ENCODE data around the gene CDKN2B-AS1. TPM values are rescaled to one million over a fixed set of nuclear protein-coding genes. Genes with fewer than 3 reads are reported as not detected.

Gene CDKN2B-AS1
- total RNA-seq, 1 donor from 2014 or later: not detected

DNA sequence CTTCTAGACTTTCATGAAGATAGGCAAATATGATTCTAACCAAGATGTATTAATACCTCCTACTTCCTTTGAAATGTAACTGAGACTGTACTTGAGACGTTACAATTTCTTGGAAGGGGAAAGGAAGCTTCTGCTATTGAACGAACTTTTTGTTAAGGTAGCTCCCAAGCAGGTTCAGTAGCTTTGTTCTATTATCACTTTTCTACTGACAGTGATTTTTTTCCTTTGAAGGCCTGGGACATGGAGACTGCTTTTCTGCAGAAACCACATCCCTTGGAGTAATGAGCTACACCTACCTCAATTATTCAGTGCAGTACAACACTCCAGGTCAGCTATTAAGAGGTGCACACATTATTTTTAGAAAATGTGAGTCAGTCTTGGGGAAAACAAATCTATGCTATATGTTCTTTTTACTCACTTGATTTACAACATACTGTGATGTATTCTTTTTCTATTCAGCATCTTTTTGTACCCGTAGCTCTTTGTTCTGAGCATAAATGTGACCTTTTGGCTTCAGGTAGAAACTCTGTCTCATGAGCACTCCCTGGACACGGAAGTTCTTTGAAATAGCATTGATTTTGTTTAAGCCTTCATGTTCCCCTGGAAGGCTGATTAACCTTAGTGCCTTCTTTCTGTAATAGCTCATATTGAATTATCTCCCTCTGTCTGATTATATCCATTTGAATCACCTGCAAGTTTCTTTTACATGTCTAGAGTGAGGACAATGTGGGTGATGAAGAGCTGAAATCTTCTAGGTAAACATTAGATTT is 71.0 kb downstream of the CDKN2B-AS1 start:
- H4K20me1 ChIP-seq (ENCODE audit: low read depth): no peaks in the 10 kb centered on the region
- H3K4me3 Mint-ChIP-seq: no peak overlapping the region
- no peak overlapping the region for H3K9ac ChIP-seq
- no peaks in the 10 kb centered on the region for H3K36me3 ChIP-seq
- no peak for TF ChIP-seq EZH2 (IDR thresholded peaks at IDR 0.05)
- no peak for TF ChIP-seq CTCF (IDR thresholded peaks at IDR 0.05)
- no peak for TF ChIP-seq EZH2phosphoT487 (IDR thresholded peaks at IDR 0.05)
- H3K27me3 Mint-ChIP-seq (ENCODE audit: insufficient read depth, low read depth): no peaks in the 10 kb centered on the region
- H3K4me3 ChIP-seq: no peak overlapping the region
- H3K36me3 Mint-ChIP-seq: no peaks in the 10 kb centered on the region
- H3K4me1 Mint-ChIP-seq: no peaks in the 10 kb centered on the region
- no peaks in the 10 kb centered on the region for H3K9me3 ChIP-seq (ENCODE audit: low read depth)
- no peaks in the 10 kb centered on the region for H3K4me1 ChIP-seq
- H3K27me3 ChIP-seq: no peaks in the 10 kb centered on the region
- no peak overlapping the region for H2AFZ ChIP-seq (replicated peaks)
- H3K27ac ChIP-seq: no peak overlapping the region
- H3K27ac Mint-ChIP-seq: no peak overlapping the region
- H3K4me2 ChIP-seq: no peak overlapping the region
- no peaks in the 10 kb centered on the region for H3K9me3 Mint-ChIP-seq
- DNase-seq (ENCODE audit: low spot score): no peak
- no peaks in the 10 kb centered on the region for H3K79me2 ChIP-seq (ENCODE audit: low read depth)
- H3F3A ChIP-seq (ENCODE audit: low read depth): no peaks in the 10 kb centered on the region

DNA sequence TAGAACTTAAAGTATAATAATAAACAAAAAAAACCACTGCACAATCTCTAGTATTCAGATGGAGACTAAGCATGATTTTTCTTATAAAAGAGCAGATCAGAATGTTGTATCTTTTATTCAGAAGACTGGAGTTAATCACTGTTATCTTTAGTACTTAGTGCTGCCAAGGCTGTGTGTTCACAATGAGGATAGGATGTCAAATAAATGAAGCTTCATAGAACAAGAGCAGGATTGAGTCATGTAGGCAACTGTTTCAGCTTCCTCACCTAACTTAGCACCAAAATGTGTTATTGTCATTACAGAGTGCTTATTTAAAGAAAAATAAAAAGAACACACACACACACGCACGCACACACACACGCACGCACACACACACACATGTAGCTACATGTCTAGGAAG is 72.6 kb downstream of the CDKN2B-AS1 start:
- no peak for DNase-seq (ENCODE audit: low spot score)
- H3K9ac ChIP-seq: no peak overlapping the region
- H3K4me1 ChIP-seq: no peaks in the 10 kb centered on the region
- Mint-ChIP-seq H3K27ac (no peak overlapping the region), H3K4me3 (no peak overlapping the region), H3K36me3 (no peaks in the 10 kb centered on the region), H3K4me1 (no peaks in the 10 kb centered on the region), H3K9me3 (no peaks in the 10 kb centered on the region), H3K27me3 (ENCODE audit: insufficient read depth, low read depth) (no peaks in the 10 kb centered on the region)
- no peaks in the 10 kb centered on the region for H3F3A ChIP-seq (ENCODE audit: low read depth)
- no peaks in the 10 kb centered on the region for H3K27me3 ChIP-seq
- no peaks in the 10 kb centered on the region for H3K79me2 ChIP-seq (ENCODE audit: low read depth)
- H3K27ac ChIP-seq: no peak overlapping the region
- no peak for TF ChIP-seq EZH2 (IDR thresholded peaks at IDR 0.05)
- no peak for TF ChIP-seq CTCF (IDR thresholded peaks at IDR 0.05)
- TF ChIP-seq EZH2phosphoT487 (IDR thresholded peaks at IDR 0.05): no peak
- H2AFZ ChIP-seq (replicated peaks): no peak overlapping the region
- no peak overlapping the region for H3K4me2 ChIP-seq
- no peaks in the 10 kb centered on the region for H3K36me3 ChIP-seq
- H3K4me3 ChIP-seq: no peak overlapping the region
- no peaks in the 10 kb centered on the region for H3K9me3 ChIP-seq (ENCODE audit: low read depth)
- H4K20me1 ChIP-seq (ENCODE audit: low read depth): no peaks in the 10 kb centered on the region

DNA sequence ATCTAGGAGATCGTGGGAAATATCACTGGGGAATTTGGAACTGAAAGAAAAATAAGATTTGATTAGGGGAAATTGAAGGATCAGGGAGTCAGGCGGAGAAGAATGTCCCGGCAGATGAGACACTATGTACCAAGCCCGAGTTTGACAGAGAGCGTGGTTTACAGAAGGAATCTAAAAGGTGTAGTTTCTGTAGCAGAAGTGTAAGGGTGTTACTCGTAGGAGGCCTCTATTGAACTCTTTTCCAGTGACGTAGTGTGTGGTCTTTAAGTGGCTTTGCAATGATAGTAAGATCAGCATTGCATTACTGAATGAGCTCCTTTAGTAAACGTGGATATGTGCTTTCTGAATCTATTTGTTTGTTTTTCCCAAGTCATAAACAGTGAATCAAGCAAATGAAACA is 73.8 kb downstream of the CDKN2B-AS1 start:
- Histone ChIP-seq H4K20me1 (ENCODE audit: low read depth) (no peaks in the 10 kb centered on the region), H3K4me3 (no peak overlapping the region), H3K4me1 (no peaks in the 10 kb centered on the region), H3K79me2 (ENCODE audit: low read depth) (no peaks in the 10 kb centered on the region), H3K4me2 (no peak overlapping the region), H3K36me3 (no peaks in the 10 kb centered on the region), H3K27me3 (no peaks in the 10 kb centered on the region), H2AFZ (replicated peaks) (no peak overlapping the region), H3K27ac (no peak overlapping the region), H3K9ac (no peak overlapping the region), H3K9me3 (ENCODE audit: low read depth) (no peaks in the 10 kb centered on the region), H3F3A (ENCODE audit: low read depth) (no peaks in the 10 kb centered on the region)
- H3K4me1 Mint-ChIP-seq: no peaks in the 10 kb centered on the region
- H3K27me3 Mint-ChIP-seq (ENCODE audit: insufficient read depth, low read depth): no peaks in the 10 kb centered on the region
- H3K4me3 Mint-ChIP-seq: no peak overlapping the region
- DNase-seq (ENCODE audit: low spot score): no peak
- H3K27ac Mint-ChIP-seq: no peak overlapping the region
- H3K36me3 Mint-ChIP-seq: no peaks in the 10 kb centered on the region
- no peaks in the 10 kb centered on the region for H3K9me3 Mint-ChIP-seq
- TF ChIP-seq EZH2 (IDR thresholded peaks at IDR 0.05) (no peak), EZH2phosphoT487 (IDR thresholded peaks at IDR 0.05) (no peak), CTCF (IDR thresholded peaks at IDR 0.05) (no peak)

Data from neural progenitor cell (in vitro differentiated cells).